GM21515 (cell line): ENCODE results near the gene MPP3.
"Not testable (repeated sequence)": the region's sequence is repeated elsewhere in the genome, so short reads cannot be mapped to it uniquely, and the experiment has no call there.

Experiments
- ATAC-seq: cut with Tn5 transposase; IDR thresholded peaks from one replicate; pipeline ENCODE4 v1.9.1; 2021; ENCODE audit not compliant: unreplicated experiment

MPP3 gene, protein sequence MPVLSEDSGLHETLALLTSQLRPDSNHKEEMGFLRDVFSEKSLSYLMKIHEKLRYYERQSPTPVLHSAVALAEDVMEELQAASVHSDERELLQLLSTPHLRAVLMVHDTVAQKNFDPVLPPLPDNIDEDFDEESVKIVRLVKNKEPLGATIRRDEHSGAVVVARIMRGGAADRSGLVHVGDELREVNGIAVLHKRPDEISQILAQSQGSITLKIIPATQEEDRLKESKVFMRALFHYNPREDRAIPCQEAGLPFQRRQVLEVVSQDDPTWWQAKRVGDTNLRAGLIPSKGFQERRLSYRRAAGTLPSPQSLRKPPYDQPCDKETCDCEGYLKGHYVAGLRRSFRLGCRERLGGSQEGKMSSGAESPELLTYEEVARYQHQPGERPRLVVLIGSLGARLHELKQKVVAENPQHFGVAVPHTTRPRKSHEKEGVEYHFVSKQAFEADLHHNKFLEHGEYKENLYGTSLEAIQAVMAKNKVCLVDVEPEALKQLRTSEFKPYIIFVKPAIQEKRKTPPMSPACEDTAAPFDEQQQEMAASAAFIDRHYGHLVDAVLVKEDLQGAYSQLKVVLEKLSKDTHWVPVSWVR

DNA sequence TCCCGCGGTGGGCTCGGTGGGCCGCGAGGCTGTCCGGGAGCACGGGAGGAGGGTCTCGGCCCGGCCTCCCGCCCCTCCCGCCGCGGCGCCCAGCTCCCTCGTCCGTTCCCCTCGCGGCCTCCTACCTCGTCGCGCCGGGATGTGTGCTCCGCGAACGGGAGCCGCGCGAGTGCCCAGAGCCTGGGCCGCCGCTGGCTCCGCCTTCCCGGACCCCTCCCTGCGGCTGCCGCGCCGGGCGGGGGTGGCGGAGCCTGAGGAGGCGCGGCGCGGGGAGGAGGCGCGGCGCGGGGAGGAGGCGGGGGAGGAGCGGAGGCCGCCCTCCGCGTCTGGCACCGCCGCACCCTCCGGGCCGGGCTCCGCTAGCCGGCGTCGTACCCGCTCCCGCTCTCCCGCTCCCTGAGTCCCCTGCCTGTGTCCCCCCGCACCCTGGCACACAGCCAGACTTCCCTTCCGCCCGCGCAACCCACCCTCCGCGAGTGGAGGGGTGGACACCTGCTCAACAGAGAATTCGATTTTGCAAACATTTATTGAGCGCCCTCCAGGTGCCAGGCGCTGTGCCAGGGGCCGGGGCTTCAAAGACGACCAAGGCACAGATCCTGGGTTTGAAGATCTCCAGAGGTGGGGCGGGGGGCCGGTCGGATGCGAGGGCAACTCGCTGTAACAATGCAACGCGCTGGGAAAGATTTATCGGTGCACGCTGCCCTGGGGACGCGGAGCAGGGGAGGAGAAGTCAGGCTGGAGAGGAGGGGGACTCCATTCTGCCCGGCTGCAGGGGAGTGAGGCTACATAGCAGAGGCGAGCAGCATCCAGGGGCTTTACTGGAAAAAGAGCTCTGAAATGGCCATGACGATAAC is at the start of gene MPP3:
TSS of gene MPP3 (minus strand) at position 171 of the 854 bp plus-strand sequence. CDS start 1,240 bp downstream, outside the sequence.
- no peak for ATAC-seq

GRCh38 chr17:43881758-43882505 is 49.0 kb upstream of the MPP3 start:
- ATAC-seq: no peak

DNA sequence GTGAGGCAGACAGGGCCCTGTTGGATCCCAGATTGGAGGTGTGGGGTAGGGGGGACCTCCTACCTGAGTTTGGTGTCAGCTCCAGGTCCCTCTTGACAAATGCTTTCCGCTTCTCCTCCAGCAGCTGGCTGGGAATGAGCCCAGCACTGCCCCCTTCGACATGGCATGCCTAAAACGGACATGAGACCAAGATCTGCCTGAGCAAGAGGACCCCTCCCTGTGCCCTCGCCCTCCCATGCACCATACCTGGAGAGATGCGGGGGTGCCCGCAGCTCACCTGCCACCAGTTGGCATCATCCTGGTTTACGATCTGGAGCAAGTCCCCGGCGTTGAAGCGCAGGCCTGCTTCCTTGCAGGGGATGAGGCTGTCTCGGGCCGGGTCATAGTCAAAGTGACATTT is 48.2 kb upstream of the MPP3 start:
- ATAC-seq: no peak

GRCh38 chr17:43880420-43880991 is 47.6 kb upstream of the MPP3 start:
- no peak for ATAC-seq

- ATAC-seq: no peak
These were observed 46.9 kb upstream of the MPP3 start for GRCh38 chr17:43879723-43880419.

- no peak for ATAC-seq
These were observed 45.6 kb upstream of the MPP3 start for GRCh38 chr17:43878260-43879175.

GRCh38 chr17:43877451-43878155 is 44.7 kb upstream of the MPP3 start:
- no peak for ATAC-seq

GRCh38 chr17:43877031-43877430 is 44.1 kb upstream of the MPP3 start:
- ATAC-seq: no peak

GRCh38 chr17:43875476-43876147 is 42.7 kb upstream of the MPP3 start:
- no peak for ATAC-seq

DNA sequence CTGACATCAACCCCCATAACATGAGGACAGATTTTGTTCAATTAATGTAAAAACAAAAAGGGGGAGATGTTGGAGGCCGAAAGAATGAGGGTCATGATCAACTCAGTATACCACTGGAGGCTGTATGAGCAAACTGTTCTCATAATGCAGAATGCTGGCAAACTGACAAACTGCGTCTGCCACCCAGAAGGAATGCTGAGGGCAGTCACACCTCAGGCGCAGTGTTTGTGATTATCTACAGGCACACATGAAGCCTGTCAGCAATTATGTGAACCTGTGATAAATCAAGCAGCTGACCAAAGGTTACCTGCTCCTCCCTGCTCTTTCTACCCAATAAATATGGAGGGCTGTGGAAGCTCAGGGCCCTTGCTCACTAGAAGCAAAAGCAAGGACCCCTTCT is 41.3 kb upstream of the MPP3 start:
- no peak for ATAC-seq

- no peak for ATAC-seq
These were observed 40.9 kb upstream of the MPP3 start for GRCh38 chr17:43873815-43874214.

GRCh38 chr17:43873091-43873490 is 40.1 kb upstream of the MPP3 start:
- ATAC-seq: no peak

DNA sequence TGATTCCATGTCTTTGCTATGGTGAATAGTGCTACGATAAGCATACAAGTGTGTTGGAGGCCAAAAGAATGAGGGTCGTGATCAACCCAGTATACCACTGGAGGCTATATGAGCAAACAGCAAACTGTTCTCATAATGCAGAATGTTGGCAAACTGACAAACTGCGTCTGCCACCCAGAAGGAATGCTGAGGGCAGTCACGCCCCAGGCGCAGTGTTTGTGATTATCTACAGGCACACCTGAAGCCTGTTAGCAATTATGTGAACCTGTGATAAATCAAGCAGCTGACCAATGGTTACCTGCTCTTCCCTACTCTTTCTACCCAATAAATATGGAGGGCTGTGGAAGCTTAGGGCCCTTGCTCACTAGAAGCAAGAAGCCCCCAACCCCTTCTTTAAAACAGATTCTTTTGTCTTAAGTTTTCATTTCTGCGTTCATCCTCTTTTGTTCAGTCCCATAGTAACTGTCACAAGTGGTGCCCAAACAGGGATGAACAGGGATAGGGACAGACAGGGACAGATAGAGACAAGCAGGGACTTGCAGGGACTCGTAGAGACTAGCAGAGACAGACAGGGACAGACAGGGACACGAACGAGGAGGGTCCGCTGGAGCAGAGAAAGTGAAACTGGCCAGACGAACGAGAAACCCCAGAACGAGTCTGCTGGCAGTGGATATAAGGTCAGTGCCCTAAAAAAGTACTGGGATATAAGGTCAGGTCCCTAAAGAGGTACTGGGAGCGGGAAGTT is 39.2 kb upstream of the MPP3 start:
- ATAC-seq: no peak

DNA sequence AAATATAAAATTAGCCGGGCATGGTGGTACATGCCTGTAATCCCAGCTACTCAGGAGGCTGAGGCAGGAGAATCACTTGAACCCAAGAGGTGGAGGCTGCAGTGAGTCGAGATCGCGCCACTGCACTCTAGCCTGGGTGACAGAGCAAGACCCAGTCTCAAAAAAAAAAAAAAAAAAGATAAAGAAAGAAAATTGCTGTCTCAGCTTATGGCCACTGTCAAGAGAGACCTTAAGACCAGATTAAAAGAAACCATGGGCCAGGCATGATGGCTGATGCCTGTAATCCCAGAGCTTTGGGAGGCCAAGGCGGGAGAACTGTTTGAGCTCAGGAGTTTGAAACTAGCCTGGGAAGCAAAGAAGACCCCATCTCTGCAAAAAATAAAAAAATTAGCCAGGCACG is 36.1 kb upstream of the MPP3 start:
- not testable (repeated sequence) for ATAC-seq

DNA sequence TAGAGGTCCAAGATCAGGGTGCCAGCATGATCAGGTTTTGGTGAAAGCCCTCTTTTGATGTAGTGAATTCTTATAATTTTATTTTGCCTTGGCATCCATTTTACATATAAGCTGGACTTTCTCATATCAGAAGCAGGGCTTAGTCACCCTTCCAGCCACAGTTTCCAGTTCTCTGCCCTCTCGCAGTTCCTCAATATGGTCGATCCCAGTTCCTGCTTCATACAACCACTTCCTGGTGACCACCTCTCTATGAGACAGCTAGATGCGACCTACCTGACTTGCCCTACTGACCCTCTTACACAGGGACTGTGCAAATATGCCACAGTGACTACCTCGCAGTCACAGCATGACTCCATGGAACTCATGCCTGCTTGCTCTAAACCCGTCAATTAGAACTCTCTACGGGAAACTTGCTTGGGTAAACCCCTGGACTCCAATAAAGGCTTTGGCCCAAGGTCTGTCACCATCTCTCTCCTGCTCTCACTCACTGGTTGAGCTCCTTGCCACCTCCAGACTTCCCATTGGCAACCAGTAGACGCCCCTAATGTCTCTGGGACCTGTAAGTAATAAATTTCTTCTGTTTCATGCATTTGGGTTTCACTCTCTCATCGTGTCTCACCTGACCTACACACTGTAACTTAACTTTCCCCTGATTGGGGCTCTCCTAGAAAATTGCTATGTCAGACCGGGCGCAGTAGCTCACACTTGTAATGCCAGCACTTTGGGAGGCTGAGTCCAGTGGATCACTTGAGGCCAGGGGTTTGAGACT is 35.5 kb upstream of the MPP3 start:
- ATAC-seq: no peak
